BE2C (cell line): ENCODE data around the gene C14orf93.

ENCODE experiments used
- DNase-seq: peaks from one replicate; pipeline ENCODE4 v3.0.0-alpha.2; 2020
- H3K27me3 ChIP-seq: fragments of 250-450 bp; sonication (Bioruptor Pico); 2 replicates; pipeline ENCODE4 v1.5.1; 2020; ENCODE audit warnings: mild to moderate bottlenecking
- H3K36me3 ChIP-seq: fragments of 250-450 bp; sonication (Bioruptor Pico); 2 replicates; pipeline ENCODE4 v1.5.1; 2020; ENCODE audit warnings: mild to moderate bottlenecking
- H3K4me1 ChIP-seq: fragments of 250-450 bp; sonication (Bioruptor Pico); 2 replicates; pipeline ENCODE4 v1.5.1; 2020
- H3K4me3 ChIP-seq: 2 replicates; pipeline ENCODE4 v1.5.1; 2011; ENCODE audit warnings: low read depth, low read length
- H3K9me3 ChIP-seq: fragments of 250-450 bp; sonication (Bioruptor Pico); 2 replicates; pipeline ENCODE4 v1.5.1; 2020
- TF ChIP-seq, protein P1 (sequence below): IDR thresholded peaks from 2 replicates; pipeline ENCODE4 v1.5.1; 2012; ENCODE audit warnings: mild to moderate bottlenecking, low read depth, low read length

The C14orf93 gene

DNA sequence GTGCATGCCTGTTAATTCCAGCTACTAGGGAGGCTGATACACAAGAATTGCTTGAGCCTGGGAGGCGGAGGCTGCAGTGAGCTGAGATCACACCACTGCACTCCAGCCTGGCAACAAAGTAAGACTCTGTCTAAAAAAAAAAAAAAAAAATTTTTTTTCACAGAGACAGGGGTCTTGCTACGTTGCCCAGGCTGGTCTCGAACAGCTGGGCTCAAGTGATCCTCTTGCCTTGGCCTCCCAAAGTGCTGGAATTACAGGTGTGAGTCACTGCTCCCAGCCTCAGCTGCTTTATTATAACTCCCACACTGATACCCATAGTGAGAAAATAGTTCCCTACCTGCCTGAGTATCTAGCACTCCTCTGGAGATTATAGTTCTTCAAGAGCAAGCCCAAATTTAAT is 64.3 kb downstream of the C14orf93 start:
- Histone ChIP-seq H3K27me3 (no peaks in the 10 kb centered on the region), H3K4me3 (no peak overlapping the region), H3K4me1 (no peaks in the 10 kb centered on the region), H3K9me3 (no peaks in the 10 kb centered on the region), H3K36me3 (peaks cover 9% of the 10 kb centered on the region)
- TF ChIP-seq, protein P1, sequence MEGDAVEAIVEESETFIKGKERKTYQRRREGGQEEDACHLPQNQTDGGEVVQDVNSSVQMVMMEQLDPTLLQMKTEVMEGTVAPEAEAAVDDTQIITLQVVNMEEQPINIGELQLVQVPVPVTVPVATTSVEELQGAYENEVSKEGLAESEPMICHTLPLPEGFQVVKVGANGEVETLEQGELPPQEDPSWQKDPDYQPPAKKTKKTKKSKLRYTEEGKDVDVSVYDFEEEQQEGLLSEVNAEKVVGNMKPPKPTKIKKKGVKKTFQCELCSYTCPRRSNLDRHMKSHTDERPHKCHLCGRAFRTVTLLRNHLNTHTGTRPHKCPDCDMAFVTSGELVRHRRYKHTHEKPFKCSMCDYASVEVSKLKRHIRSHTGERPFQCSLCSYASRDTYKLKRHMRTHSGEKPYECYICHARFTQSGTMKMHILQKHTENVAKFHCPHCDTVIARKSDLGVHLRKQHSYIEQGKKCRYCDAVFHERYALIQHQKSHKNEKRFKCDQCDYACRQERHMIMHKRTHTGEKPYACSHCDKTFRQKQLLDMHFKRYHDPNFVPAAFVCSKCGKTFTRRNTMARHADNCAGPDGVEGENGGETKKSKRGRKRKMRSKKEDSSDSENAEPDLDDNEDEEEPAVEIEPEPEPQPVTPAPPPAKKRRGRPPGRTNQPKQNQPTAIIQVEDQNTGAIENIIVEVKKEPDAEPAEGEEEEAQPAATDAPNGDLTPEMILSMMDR = no peak
- DNase-seq = no peak

DNA sequence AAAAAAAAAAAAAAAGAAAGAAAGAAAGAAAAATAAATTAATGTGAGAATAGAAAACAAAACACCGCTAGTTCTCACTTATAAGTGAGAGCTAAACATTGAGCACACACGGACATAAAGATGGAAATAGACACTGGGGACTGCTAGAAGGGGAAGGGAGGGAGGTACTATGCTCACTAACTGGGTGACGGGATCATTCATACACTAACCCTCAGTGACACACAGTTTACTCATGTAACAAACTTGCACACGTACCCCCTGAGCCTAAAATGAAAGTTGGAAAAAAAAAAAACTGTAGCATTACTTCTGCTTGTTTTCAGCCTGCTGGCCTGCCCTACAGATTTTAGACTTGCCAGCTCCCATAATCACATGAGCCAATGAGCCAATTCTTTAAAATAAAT is 70.3 kb downstream of the C14orf93 start:
- Histone ChIP-seq H3K4me1 (no peaks in the 10 kb centered on the region), H3K27me3 (no peaks in the 10 kb centered on the region), H3K36me3 (no peaks in the 10 kb centered on the region), H3K4me3 (no peak overlapping the region), H3K9me3 (no peaks in the 10 kb centered on the region)
- TF ChIP-seq, protein P1 = no peak
- DNase-seq = no peak
